CD8-positive, alpha-beta memory T cell (primary cell): ENCODE data around the gene MEIG1. TPM values are rescaled to one million over a fixed set of nuclear protein-coding genes. Genes with fewer than 3 reads are reported as not detected.
"Not testable (repeated sequence)": the region's sequence is repeated elsewhere in the genome, so short reads cannot be mapped to it uniquely, and the experiment has no call there.

Source experiments
- CTCF ChIA-PET: fragments of 350-600 bp; sonication (Branson Sonifier 250); formaldehyde crosslinking; loops from one replicate; lab custom pipeline; 2021; ENCODE audit warnings: antibody characterized with exemption; lab: Charles Lee
- POLR2A ChIA-PET: fragments of 350-600 bp; sonication (Branson Sonifier 250); formaldehyde crosslinking; loops from one replicate; lab custom pipeline; 2021; ENCODE audit warnings: antibody characterized with exemption; lab: Charles Lee
- DNase-seq, 5 donors: peaks; one replicate each; pipeline versions ENCODE4 v3.0.0 to v3.0.0-alpha.2; 2020 to 2022; ENCODE audit warnings: mixed read lengths in 1 of 5
- H3K27ac ChIP-seq: one replicate; pipeline ENCODE4 v1.7.0; 2013; ENCODE audit warnings: low read depth, mild to moderate bottlenecking, low read length, moderate library complexity
- H3K27me3 ChIP-seq: 2 replicates; pipeline ENCODE4 v1.7.0; 2013; ENCODE audit warnings: low read length, mild to moderate bottlenecking; ENCODE audit not compliant: insufficient read depth, poor library complexity, severe bottlenecking
- H3K36me3 ChIP-seq: 2 replicates; pipeline ENCODE4 v1.7.0; 2013; ENCODE audit warnings: mild to moderate bottlenecking, low read length, moderate library complexity; ENCODE audit not compliant: insufficient read depth
- H3K4me1 ChIP-seq: 2 replicates; pipeline ENCODE4 v1.7.0; 2013; ENCODE audit warnings: mild to moderate bottlenecking, low read length, moderate library complexity; ENCODE audit not compliant: insufficient read depth
- H3K4me3 ChIP-seq: 2 replicates; pipeline ENCODE4 v1.7.0; 2013; ENCODE audit warnings: mild to moderate bottlenecking, low read length
- H3K9me3 ChIP-seq: 2 replicates; pipeline ENCODE4 v1.7.0; 2013; ENCODE audit warnings: mild to moderate bottlenecking, low read length
- H3K27ac Mint-ChIP-seq, 8 donors: one replicate each; pipeline ENCODE4 v1.8.0; 2020 to 2021; ENCODE audit warnings: mixed read lengths in 8 of 8, mild to moderate bottlenecking in 6 of 8, inconsistent platforms in 3 of 8, moderate library complexity in 3 of 8
- H3K27me3 Mint-ChIP-seq, 2 donors: one replicate each; pipeline ENCODE4 v1.8.0; 2020 to 2021; ENCODE audit warnings: mixed read lengths in 2 of 2, mild to moderate bottlenecking in 1 of 2, moderate library complexity in 1 of 2
- H3K36me3 Mint-ChIP-seq, 3 donors: one replicate each; pipeline ENCODE4 v1.8.0; 2020 to 2021; ENCODE audit warnings: mixed read lengths in 3 of 3, inconsistent platforms in 1 of 3, mild to moderate bottlenecking in 1 of 3
- H3K4me1 Mint-ChIP-seq, 3 donors: one replicate each; pipeline ENCODE4 v1.8.0; 2020 to 2021; ENCODE audit warnings: mixed read lengths in 3 of 3, inconsistent platforms in 1 of 3, mild to moderate bottlenecking in 1 of 3
- H3K4me3 Mint-ChIP-seq, 7 donors: one replicate each; pipeline ENCODE4 v1.8.0; 2020 to 2021; ENCODE audit warnings: mixed read lengths in 7 of 7, mild to moderate bottlenecking in 6 of 7, moderate library complexity in 4 of 7, inconsistent platforms in 2 of 7
- H3K9me3 Mint-ChIP-seq, 5 donors: one replicate each; pipeline ENCODE4 v1.8.0; 2020 to 2022; ENCODE audit warnings: mixed read lengths in 5 of 5, mild to moderate bottlenecking in 3 of 5, moderate library complexity in 2 of 5, inconsistent platforms in 1 of 5
- polyA plus RNA-seq: library from polyadenylated mRNA; unstranded; fragments of 300-500 nt; fragmentation: Illumina TruSeq; gene quantifications from one replicate; pipeline ENCODE4 v1.2.3, GENCODE V29; 2021
- total RNA-seq, 2 experiments: library from RNA; stranded (reverse); gene quantifications; one replicate each; pipeline ENCODE4 v1.2.3, GENCODE V29; 2021

Gene MEIG1
- total and polyA plus RNA-seq, 3 experiments from 2014 or later, result 0.67 to 1.2 (median 0.91) TPM

DNA sequence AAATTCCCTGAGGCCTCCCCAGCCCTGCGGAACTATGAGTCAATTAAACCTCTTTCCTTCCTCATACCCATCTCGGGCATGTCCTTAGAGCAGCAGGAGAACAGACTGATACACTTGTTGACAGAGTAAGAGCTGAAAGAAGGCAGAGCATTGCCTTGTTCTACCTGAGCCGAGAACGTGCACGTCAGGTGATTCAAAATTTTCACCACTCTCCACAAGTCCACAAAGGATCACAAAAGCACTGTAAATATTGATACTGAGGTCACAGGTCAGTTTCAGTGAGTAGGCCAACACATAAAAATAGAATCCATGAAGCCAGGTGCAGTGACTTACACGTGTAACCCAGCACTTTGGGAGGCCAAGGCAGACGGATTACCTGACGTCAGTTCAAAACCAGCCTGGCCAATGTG lies 33.1 kb upstream of the MEIG1 start:
- Histone ChIP-seq H3K27ac (no peak overlapping the region), H3K36me3 (peaks cover 46% of the 10 kb centered on the region), H3K27me3 (no peaks in the 10 kb centered on the region), H3K4me3 (no peak overlapping the region), H3K4me1 (no peaks in the 10 kb centered on the region), H3K9me3 (no peaks in the 10 kb centered on the region)
- H3K4me3 Mint-ChIP-seq, result no peak overlapping the region
- no peaks in the 10 kb centered on the region for H3K27me3 Mint-ChIP-seq
- ChIA-PET CTCF (no interaction called here), POLR2A (no interaction called here)
- no peak overlapping the region for H3K27ac Mint-ChIP-seq
- peaks cover 28 to 85% (median 29%) of the 10 kb centered on the region in 3 donors for H3K36me3 Mint-ChIP-seq
- H3K4me1 Mint-ChIP-seq, result peaks cover 0 to 3% (median 0%) of the 10 kb centered on the region in 3 donors
- DNase-seq, result no peak
- H3K9me3 Mint-ChIP-seq, result no peaks in the 10 kb centered on the region

DNA sequence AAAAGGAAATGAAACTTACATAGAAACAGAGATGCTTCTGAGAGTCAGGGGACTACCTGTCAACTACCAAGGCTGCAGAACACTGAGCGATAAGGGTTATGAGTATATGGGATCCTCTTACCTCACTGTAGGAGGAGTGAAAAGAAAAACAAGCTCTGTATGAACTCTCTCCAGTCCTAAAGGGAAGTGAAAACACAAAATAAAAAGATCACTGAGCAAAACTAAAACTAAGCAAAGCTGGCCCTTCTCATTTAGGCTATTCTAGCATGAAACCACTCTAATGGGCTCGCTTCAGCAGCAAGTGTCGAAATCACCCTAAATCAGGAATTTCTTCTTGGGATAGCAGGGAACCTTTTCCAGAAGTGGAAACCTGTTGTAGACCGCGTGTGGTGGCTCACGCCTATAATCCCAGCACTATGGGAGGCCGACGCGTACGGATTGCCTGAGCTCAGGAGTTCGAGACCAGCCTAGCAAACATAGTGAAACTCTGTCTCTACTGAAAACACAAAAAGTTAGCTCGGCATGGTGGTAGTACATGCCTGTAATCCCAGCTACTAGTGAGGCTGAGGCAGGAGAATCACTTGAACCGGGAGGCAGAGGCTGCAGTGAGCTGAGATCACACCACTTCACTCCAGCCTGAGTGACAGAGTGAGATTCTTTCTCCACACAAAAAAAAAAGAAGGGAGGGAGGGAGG lies 32.3 kb upstream of the MEIG1 start:
- Mint-ChIP-seq H3K4me1 (peaks cover 0 to 1% (median 0%) of the 10 kb centered on the region in 3 donors), H3K27me3 (no peaks in the 10 kb centered on the region), H3K9me3 (no peaks in the 10 kb centered on the region), H3K4me3 (no peak overlapping the region), H3K36me3 (peaks cover 22 to 85% (median 22%) of the 10 kb centered on the region in 3 donors), H3K27ac (peak overlapping the region in 3 of 8 donors; percentile 22 to 76 (median 61))
- H3K27ac ChIP-seq, result no peak overlapping the region
- H3K4me1 ChIP-seq, result no peaks in the 10 kb centered on the region
- DNase-seq, result no peak
- H3K36me3 ChIP-seq, result peaks cover 39% of the 10 kb centered on the region
- ChIA-PET CTCF (no interaction called here), POLR2A (no interaction called here)
- no peak overlapping the region for H3K4me3 ChIP-seq
- no peaks in the 10 kb centered on the region for H3K27me3 ChIP-seq
- no peaks in the 10 kb centered on the region for H3K9me3 ChIP-seq

DNA sequence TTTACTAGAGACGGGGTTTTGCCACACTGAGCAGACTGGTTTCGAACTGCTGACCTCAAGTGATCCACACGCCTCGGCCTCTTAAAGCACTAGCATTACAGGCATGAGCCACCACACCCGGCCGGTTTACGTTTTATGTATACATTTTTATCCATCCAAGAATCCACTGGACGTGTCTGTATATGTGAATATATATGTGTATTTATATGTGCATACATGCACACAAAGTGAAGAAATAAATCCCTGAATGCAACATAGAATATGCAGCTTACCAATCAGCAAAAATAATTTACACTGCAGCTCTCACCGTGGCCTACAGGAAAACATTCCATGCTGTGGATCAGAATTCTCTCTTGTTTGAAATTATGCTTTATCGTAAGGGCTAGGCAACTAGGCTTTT lies 28.6 kb upstream of the MEIG1 start:
- Histone ChIP-seq H3K9me3 (no peaks in the 10 kb centered on the region), H3K4me1 (no peaks in the 10 kb centered on the region), H3K4me3 (no peak overlapping the region), H3K36me3 (peaks cover 39% of the 10 kb centered on the region), H3K27ac (no peak overlapping the region), H3K27me3 (no peaks in the 10 kb centered on the region)
- Mint-ChIP-seq H3K4me3 (no peak overlapping the region), H3K36me3 (peaks cover 9 to 83% (median 24%) of the 10 kb centered on the region in 3 donors), H3K27me3 (no peaks in the 10 kb centered on the region), H3K27ac (no peak overlapping the region), H3K4me1 (peaks cover 0 to 1% (median 0%) of the 10 kb centered on the region in 3 donors), H3K9me3 (no peaks in the 10 kb centered on the region)
- ChIA-PET POLR2A (no interaction called here), CTCF (interaction anchor here (1.1 kb wide), 1 partner anchor 29 kb away, joined by 3 read pairs; the partner anchor contains the start of gene MEIG1)
- no peak for DNase-seq

DNA sequence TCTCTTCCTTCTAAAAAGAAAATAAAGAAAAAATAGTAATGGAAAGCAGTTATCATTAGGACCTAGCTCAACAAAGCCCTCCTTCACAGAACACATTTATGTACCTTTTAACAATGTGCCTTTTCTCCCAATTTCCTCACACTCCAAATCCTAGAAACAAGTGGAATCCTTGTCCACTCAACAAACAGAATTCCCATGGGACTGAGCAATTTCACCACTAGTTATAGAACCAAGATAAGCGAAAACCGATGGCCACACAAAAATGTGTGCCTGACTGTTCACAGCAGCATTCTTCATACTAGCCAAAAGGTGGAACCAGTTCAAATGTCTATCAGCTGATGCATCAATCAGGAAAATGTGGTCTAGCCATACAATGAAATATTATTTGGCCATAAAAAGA lies 22.6 kb upstream of the MEIG1 start:
- CTCF ChIA-PET, result no interaction called here
- H3K9me3 Mint-ChIP-seq, result no peaks in the 10 kb centered on the region
- no peak overlapping the region for H3K4me3 ChIP-seq
- H3K27me3 ChIP-seq, result no peaks in the 10 kb centered on the region
- peaks cover 21% of the 10 kb centered on the region for H3K36me3 ChIP-seq
- H3K27me3 Mint-ChIP-seq, result no peaks in the 10 kb centered on the region
- H3K36me3 Mint-ChIP-seq, result peaks cover 0 to 66% (median 21%) of the 10 kb centered on the region in 3 donors
- no peak overlapping the region for H3K27ac ChIP-seq
- POLR2A ChIA-PET, result no interaction called here
- no peaks in the 10 kb centered on the region for H3K9me3 ChIP-seq
- H3K4me1 ChIP-seq, result no peaks in the 10 kb centered on the region
- H3K4me3 Mint-ChIP-seq, result no peak overlapping the region
- H3K27ac Mint-ChIP-seq, result peak overlapping the region in 4 of 8 donors; percentile 29 to 57 (median 39)
- no peak for DNase-seq
- H3K4me1 Mint-ChIP-seq, result peaks cover 0 to 4% (median under 1%) of the 10 kb centered on the region in 3 donors

DNA sequence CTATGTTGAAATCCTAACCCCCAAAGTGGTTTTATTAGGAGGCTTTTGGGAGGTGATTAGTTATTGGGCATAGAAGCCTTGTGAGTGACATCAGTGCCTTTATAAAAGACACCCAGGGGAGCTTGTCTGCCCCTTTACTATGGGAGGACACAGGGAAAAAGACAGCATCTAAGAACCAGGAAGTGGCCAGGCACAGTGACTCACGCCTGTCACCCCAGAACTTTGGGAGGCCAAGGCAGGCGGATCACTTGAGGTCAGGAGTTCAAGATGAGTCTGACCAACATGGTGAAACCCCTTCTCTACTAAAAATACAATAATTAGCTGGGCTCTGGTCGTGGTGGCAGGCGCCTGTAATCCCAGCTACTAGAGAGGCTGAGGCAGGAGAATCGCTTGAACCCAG lies 20.2 kb upstream of the MEIG1 start:
- H3K4me3 Mint-ChIP-seq, DNase-seq, H3K27ac ChIP-seq, H3K27me3 Mint-ChIP-seq, H3K9me3 ChIP-seq, H3K36me3 ChIP-seq, H3K27me3 ChIP-seq, POLR2A ChIA-PET, H3K4me1 ChIP-seq, H3K4me3 ChIP-seq, CTCF ChIA-PET, H3K9me3 Mint-ChIP-seq: not testable (repeated sequence)
- Mint-ChIP-seq H3K4me1 (peaks cover 9 to 14% (median 13%) of the 10 kb centered on the region in 3 donors), H3K36me3 (peaks cover 0 to 64% (median 17%) of the 10 kb centered on the region in 3 donors), H3K27ac (peak overlapping the region in 4 of 8 donors; percentile 20 to 94 (median 44))

DNA sequence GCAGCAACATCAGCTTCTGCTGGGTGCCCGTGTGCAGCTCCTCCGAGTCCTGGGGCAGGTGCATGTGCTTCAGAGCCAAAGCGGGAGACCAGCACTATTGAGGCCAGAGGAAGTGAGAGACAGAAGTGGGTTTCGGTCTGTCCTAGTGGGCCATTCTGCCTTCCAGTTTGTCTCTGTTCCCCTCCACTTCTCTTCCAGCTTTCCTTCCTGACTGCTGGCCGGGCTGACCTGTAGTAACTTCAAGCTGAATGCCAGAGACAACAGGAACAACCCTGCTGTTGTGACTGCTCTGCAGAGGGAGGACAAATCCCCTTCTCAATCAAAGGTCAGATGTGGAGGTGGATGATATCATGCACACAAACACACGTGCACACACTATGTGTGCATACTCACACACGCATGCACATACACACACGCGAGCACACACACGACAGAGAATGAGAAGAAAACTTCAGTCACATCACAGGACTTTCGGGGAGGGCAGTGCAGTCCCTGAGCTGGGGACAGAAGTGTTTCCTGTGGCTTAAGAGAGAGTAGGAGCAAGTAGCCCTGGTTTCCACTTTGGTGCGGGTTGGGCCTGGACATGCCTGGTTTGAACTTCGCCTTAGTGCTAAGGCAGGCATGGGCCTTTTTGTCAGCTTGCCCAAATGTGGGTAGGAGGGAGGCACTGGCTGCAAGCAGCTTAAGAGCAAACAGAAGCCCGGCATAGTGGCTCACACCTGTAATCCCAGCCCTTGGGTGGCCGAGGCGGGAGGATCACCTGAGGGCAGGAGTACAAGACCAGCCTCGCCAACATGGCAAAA lies 16.8 kb upstream of the MEIG1 start:
- CTCF ChIA-PET, POLR2A ChIA-PET, H3K27me3 Mint-ChIP-seq, DNase-seq, H3K4me1 ChIP-seq, H3K4me3 Mint-ChIP-seq, H3K36me3 ChIP-seq, H3K4me3 ChIP-seq, H3K9me3 ChIP-seq, H3K27me3 ChIP-seq, H3K27ac ChIP-seq, H3K9me3 Mint-ChIP-seq: not testable (repeated sequence)
- peaks cover 4 to 64% (median 10%) of the 10 kb centered on the region in 3 donors for H3K36me3 Mint-ChIP-seq
- peaks cover 13 to 14% (median 14%) of the 10 kb centered on the region in 3 donors for H3K4me1 Mint-ChIP-seq
- H3K27ac Mint-ChIP-seq, result peak overlapping the region in 5 of 8 donors; percentile 48 to 75 (median 68)

DNA sequence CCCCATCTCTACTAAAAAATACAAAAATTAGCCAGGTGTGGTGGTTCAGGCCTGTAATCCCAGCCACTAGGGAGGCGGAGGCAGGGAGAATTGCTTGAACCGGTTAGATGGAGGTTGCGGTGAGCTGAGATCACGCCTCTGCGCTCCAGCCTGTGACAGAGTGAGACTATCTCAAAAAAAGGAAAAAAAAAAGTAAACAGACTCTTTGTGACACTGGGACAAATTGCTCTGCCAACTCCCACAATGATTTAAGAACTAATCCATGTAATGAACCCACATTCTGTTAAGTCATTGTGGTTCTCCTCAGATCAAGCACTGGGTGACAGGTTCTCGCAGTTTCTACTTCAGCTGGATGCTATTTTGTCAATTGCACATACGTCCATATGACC lies 16.2 kb upstream of the MEIG1 start:
- H3K4me3 ChIP-seq, H3K27ac Mint-ChIP-seq, H3K4me1 ChIP-seq, H3K9me3 Mint-ChIP-seq, H3K9me3 ChIP-seq, H3K27me3 ChIP-seq, POLR2A ChIA-PET, H3K27me3 Mint-ChIP-seq, H3K4me3 Mint-ChIP-seq, H3K36me3 ChIP-seq, DNase-seq, H3K27ac ChIP-seq, CTCF ChIA-PET: not testable (repeated sequence)
- Mint-ChIP-seq H3K36me3 (peaks cover 4 to 65% (median 10%) of the 10 kb centered on the region in 3 donors), H3K4me1 (peaks cover 13 to 14% (median 13%) of the 10 kb centered on the region in 3 donors)

DNA sequence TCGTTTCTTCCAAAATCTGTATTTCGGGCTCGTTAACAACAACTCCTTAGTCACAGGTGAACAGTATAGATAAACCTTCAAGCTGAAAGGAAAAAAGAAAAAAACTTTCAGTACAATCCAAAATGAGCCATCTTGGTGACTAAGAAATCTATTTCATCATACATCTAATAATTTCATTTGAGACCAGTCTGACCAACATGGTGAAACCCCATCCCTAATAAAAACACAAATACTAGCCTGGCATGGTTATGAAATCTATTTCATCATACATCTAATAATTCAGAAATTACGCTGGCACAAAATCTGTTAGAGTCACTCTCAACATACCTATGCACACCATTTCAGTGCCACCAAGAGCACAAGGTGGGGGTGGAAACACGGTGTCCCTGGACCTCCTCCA lies 14.1 kb upstream of the MEIG1 start:
- CTCF ChIA-PET, result interaction anchor here (0.7 kb wide), 1 partner anchor 549 kb away, joined by 3 read pairs; no protein-coding TSS in a partner anchor

More for the DNA sequence above, 14.1 kb upstream of the MEIG1 start:
- Histone ChIP-seq H3K36me3 (peaks cover 6% of the 10 kb centered on the region), H3K4me1 (no peaks in the 10 kb centered on the region), H3K9me3 (no peaks in the 10 kb centered on the region), H3K27ac (no peak overlapping the region), H3K27me3 (no peaks in the 10 kb centered on the region), H3K4me3 (no peak overlapping the region)
- peaks cover 14 to 24% (median 22%) of the 10 kb centered on the region in 3 donors for H3K4me1 Mint-ChIP-seq
- no peak for DNase-seq
- POLR2A ChIA-PET, result no interaction called here
- peaks cover 4 to 67% (median 14%) of the 10 kb centered on the region in 3 donors for H3K36me3 Mint-ChIP-seq
- no peaks in the 10 kb centered on the region for H3K9me3 Mint-ChIP-seq
- H3K27ac Mint-ChIP-seq, result no peak overlapping the region
- no peaks in the 10 kb centered on the region for H3K27me3 Mint-ChIP-seq
- no peak overlapping the region for H3K4me3 Mint-ChIP-seq
